ENCODE data around the gene DUT. TPM values are rescaled to one million over a fixed set of nuclear protein-coding genes. Genes with fewer than 3 reads are reported as not detected.
A peak's percentile ranks its signal among the peaks of the same experiment; 100 is the strongest.

DUT gene
- total and polyA plus RNA-seq, 2 experiments from 2014 or later: 88.8 to 198 TPM

- no peak overlapping the region for H3K27ac ChIP-seq
- H3K27me3 ChIP-seq: no peaks in the 10 kb centered on the region
- H3K36me3 ChIP-seq: no peaks in the 10 kb centered on the region
- peak in 1 of 2 donors; percentile 14 for DNase-seq (ENCODE audit: low read depth in 1 of 2, low spot score in 1 of 2)
- H3K4me3 ChIP-seq: no peak overlapping the region
- no peak for TF ChIP-seq CTCF (IDR thresholded peaks at IDR 0.05; ENCODE audit: low read depth, low read length)
- H3K4me1 ChIP-seq (ENCODE audit: low read depth): no peaks in the 10 kb centered on the region
- no peaks in the 10 kb centered on the region for H3K9me3 ChIP-seq (ENCODE audit: low read depth)
These were observed 23.6 kb downstream of the DUT start for GRCh38 chr15:48354694-48355303.

DNA sequence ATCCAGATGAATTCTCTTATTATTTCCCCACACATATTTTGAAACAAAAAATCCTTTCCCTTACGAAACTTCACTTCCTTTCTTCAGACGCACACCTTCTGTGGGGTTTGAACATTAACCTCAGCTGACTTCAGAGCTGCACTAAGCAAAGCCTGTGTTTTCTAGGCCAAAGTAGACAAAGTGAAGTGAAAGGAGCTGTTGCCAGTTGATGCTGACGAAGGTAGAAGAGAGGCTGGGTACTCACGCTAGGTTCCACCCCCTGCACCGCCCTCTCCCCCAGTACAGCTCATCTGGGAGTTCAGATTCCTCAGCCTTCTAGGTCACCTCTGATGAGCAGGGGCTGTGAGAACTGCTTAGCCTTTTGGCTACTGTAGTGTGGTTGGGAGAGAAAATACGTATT lies 24.1 kb downstream of the DUT start:
- TF ChIP-seq CTCF (IDR thresholded peaks at IDR 0.05; ENCODE audit: low read depth, low read length): no peak
- peak in 1 of 2 donors; percentile 71 for DNase-seq (ENCODE audit: low read depth in 1 of 2, low spot score in 1 of 2)
- Histone ChIP-seq H3K36me3 (no peaks in the 10 kb centered on the region), H3K9me3 (ENCODE audit: low read depth) (no peaks in the 10 kb centered on the region), H3K27me3 (no peaks in the 10 kb centered on the region), H3K4me3 (no peak overlapping the region), H3K27ac (no peak overlapping the region), H3K4me1 (ENCODE audit: low read depth) (no peaks in the 10 kb centered on the region)

DNA sequence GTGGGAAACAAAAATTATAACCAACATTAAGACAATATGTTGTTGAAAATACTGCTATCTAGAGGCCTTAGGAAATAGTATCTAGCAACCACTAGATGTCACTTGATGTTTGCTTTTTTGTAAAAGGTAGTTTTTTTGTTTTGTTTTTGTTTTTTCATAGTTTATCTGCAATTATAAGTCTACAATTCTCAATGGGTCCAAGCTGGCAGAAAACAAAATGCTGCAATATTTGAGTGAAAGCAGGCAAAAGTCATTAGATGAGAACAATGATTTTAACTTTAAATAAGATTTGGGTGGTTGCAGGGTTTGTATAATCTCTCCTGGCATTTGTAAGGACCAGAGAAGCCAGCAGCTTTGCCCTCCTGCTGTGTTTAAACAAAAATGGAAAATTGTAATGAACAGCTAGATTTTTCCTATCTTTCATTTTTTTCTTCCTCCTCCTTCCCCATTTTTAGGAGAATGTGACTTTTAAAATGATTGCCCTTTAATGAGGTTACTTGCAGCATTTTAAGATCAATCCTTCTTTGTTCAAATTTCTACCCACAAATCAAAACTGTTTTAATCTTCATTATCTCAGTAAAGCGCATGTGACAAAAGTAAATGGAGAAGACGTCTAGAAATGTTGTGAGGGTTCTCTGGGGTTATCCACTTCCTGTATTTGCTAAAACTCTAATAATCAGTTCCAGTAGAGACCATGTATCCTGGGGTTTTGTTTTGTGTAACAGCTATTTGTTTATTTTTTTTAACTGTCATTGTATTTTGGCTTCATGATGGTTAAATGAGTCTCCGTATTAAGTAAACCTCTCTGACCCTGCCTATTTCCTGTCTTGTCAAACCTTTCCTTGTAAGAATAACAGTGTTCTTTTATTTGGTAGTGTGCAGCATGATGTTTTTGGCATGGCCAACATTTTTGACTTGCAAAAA lies 27.3 kb downstream of the DUT start:
- no peaks in the 10 kb centered on the region for H3K27me3 ChIP-seq
- peak; percentile 18 to 61 for DNase-seq (ENCODE audit: low read depth in 1 of 2, low spot score in 1 of 2)
- no peaks in the 10 kb centered on the region for H3K9me3 ChIP-seq (ENCODE audit: low read depth)
- no peaks in the 10 kb centered on the region for H3K36me3 ChIP-seq
- no peaks in the 10 kb centered on the region for H3K4me1 ChIP-seq (ENCODE audit: low read depth)
- H3K27ac ChIP-seq: no peak overlapping the region
- no peak overlapping the region for H3K4me3 ChIP-seq
- peak; percentile 60 for TF ChIP-seq CTCF (IDR thresholded peaks at IDR 0.05; ENCODE audit: low read depth, low read length)

DNA sequence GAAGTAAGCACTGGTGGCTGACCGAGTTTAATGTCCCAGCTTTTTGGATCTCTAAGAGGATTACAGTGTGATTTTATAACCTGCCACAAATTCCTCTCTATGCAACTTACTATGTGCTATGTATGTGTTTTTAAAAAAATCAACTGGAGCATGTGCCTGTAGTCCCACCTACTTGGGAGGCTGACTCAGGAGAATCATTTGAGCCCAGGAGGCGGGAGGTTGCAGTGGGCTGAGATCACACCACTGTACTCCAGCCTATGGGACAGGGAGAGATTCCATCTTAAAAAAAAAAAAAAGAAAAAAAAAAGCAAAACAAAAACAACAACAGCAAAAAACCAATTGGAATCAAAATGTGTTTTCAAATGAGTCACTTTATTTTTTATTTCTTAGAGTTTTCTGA lies 29.6 kb downstream of the DUT start:
- Histone ChIP-seq H3K27ac (no peak overlapping the region), H3K27me3 (no peaks in the 10 kb centered on the region), H3K4me1 (ENCODE audit: low read depth) (no peaks in the 10 kb centered on the region), H3K9me3 (ENCODE audit: low read depth) (no peaks in the 10 kb centered on the region), H3K36me3 (no peaks in the 10 kb centered on the region), H3K4me3 (no peak overlapping the region)
- TF ChIP-seq CTCF (IDR thresholded peaks at IDR 0.05; ENCODE audit: low read depth, low read length): no peak
- DNase-seq (ENCODE audit: low read depth in 1 of 2, low spot score in 1 of 2): peak in 1 of 2 donors; percentile 19

- H3K27me3 ChIP-seq: no peaks in the 10 kb centered on the region
- no peak overlapping the region for H3K4me3 ChIP-seq
- H3K27ac ChIP-seq: no peak overlapping the region
- H3K36me3 ChIP-seq: no peaks in the 10 kb centered on the region
- no peak for TF ChIP-seq CTCF (IDR thresholded peaks at IDR 0.05; ENCODE audit: low read depth, low read length)
- H3K4me1 ChIP-seq (ENCODE audit: low read depth): no peaks in the 10 kb centered on the region
- DNase-seq (ENCODE audit: low read depth in 1 of 2, low spot score in 1 of 2): no peak
- H3K9me3 ChIP-seq (ENCODE audit: low read depth): no peaks in the 10 kb centered on the region
These were observed 30.5 kb downstream of the DUT start for GRCh38 chr15:48361685-48362084.
